HG02642 (cell line): ENCODE results near the gene HOXC10.

Experiments used
- ATAC-seq: cut with Tn5 transposase; IDR thresholded peaks from one replicate; pipeline ENCODE4 v1.9.1; 2021; ENCODE audit warnings: mild to moderate bottlenecking; ENCODE audit not compliant: unreplicated experiment, poor library complexity

The HOXC10 gene

GRCh38 chr12:53975479-53976152, 9.3 kb upstream of the HOXC10 start:
- ATAC-seq: no peak

GRCh38 chr12:53976172-53976822, 8.6 kb upstream of the HOXC10 start:
- no peak for ATAC-seq

- ATAC-seq: no peak
Observed at GRCh38 chr12:53976823-53977595, 7.9 kb upstream of the HOXC10 start.

GRCh38 chr12:53977596-53978445, 7.1 kb upstream of the HOXC10 start:
- no peak for ATAC-seq

GRCh38 chr12:53978477-53979356, 6.2 kb upstream of the HOXC10 start:
- ATAC-seq: no peak

GRCh38 chr12:53980104-53980801, 4.7 kb upstream of the HOXC10 start:
- no peak for ATAC-seq

- no peak for ATAC-seq
Observed at GRCh38 chr12:53980802-53981496, 4.0 kb upstream of the HOXC10 start.

GRCh38 chr12:53981634-53982565, 3.0 kb upstream of the HOXC10 start:
- no peak for ATAC-seq

GRCh38 chr12:53982648-53983567, 2.0 kb upstream of the HOXC10 start:
- no peak for ATAC-seq

- ATAC-seq: no peak
Observed at GRCh38 chr12:53983568-53983949, 1.4 kb upstream of the HOXC10 start.

GRCh38 chr12:53983950-53984572, 885 bp upstream of the HOXC10 start:
- ATAC-seq: no peak

GRCh38 chr12:53985692-53985993, 697 bp downstream of the HOXC10 start:
- no peak for ATAC-seq

GRCh38 chr12:53985994-53986685, 1.2 kb downstream of the HOXC10 start:
- no peak for ATAC-seq

- ATAC-seq: no peak
Observed at GRCh38 chr12:53986686-53987483, 1.9 kb downstream of the HOXC10 start.

GRCh38 chr12:53987787-53988230, 2.9 kb downstream of the HOXC10 start:
- ATAC-seq: no peak
